ENCODE data around the gene TRAF3IP1. TPM values are rescaled to one million over a fixed set of nuclear protein-coding genes. Genes with fewer than 3 reads are reported as not detected.

TRAF3IP1 gene
- total RNA-seq, 4 donors from 2014 or later: 1.1 to 14.1 (median 10.4) TPM

DNA sequence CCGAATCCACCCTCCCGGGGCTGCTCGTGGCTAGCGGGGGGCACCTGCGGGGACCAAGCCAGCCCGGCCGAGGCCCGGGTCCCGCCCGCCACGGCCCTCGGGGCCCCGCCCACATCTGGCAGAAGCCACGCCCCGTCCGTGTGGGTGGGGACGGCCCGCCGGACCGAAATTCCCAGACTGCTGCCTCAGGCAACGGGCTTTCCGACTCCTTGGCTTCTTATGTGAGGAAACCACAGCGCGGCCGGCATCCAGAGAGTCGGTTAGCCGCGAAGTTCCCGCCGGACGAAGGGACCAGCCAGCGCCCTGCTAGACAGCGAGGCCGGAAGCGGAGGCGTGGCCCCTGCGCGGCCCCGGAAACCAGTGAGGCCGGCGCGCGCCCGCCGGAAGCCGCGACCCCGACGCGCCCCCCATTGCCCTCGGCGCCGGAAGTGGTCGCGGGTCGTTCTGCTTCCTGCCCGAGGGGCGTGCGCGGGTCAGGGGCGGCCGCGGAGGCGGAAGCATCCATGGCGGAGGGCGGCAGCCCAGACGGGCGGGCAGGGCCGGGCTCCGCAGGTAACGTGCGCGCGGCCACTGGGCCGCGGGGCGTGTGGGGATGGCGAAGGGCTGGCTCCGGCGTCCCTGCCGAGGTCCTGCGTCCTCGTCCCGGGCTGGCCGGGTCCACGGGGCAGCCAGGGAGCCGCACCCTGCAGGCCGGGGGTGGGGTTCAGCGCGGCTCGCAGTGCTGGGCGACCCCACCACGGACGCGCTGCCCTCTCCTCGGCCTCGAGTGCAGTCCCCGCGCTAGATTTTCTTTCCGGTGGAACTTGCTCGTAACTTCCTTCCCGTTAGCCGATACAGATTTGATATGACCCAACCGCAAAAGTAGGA lies 106.5 kb downstream of the TRAF3IP1 start, which contains the start of gene ASB1:
Gene ASB1, plus strand, starts transcription at position 360 of the 867 bp plus-strand sequence. Its CDS starts 144 bp downstream, at position 504.
- Histone ChIP-seq H3K4me1 (peaks cover 6 to 23% (median 17%) of the 10 kb centered on the region in 4 donors), H3K9me3 (no peaks in the 10 kb centered on the region), H3K4me3 (peak within 1 kb of the TSS; percentile 85 to 90 (median 86)), H3K27ac (peak within 1 kb of the TSS; percentile 91 to 97 (median 94)), H3K27me3 (no peaks in the 10 kb centered on the region), H3K36me3 (no peaks in the 10 kb centered on the region)
- no peak for TF ChIP-seq EP300 (IDR thresholded peaks at IDR 0.05; ENCODE audit: low read depth)
- TF ChIP-seq, protein P1, sequence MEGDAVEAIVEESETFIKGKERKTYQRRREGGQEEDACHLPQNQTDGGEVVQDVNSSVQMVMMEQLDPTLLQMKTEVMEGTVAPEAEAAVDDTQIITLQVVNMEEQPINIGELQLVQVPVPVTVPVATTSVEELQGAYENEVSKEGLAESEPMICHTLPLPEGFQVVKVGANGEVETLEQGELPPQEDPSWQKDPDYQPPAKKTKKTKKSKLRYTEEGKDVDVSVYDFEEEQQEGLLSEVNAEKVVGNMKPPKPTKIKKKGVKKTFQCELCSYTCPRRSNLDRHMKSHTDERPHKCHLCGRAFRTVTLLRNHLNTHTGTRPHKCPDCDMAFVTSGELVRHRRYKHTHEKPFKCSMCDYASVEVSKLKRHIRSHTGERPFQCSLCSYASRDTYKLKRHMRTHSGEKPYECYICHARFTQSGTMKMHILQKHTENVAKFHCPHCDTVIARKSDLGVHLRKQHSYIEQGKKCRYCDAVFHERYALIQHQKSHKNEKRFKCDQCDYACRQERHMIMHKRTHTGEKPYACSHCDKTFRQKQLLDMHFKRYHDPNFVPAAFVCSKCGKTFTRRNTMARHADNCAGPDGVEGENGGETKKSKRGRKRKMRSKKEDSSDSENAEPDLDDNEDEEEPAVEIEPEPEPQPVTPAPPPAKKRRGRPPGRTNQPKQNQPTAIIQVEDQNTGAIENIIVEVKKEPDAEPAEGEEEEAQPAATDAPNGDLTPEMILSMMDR (IDR thresholded peaks at IDR 0.05): no peak
- peak in 2 of 3 donors; percentile 36 to 46 for TF ChIP-seq POLR2AphosphoS5 (IDR thresholded peaks at IDR 0.05)
- peak; percentile 59 for TF ChIP-seq POLR2A (IDR thresholded peaks at IDR 0.05)
- in situ Hi-C loops (cut with MboI; ENCODE audit: low pct_ligation_motif_present in 1 of 4, low pct_unique_long_range_greater_than_20kb in 1 of 4, low sequenced_read_pairs in 3 of 4): no loop called here
- WGBS, 2 donors (ENCODE audit: low coverage in 1 of 2): 0% methylated on average over 21 of the region's 104 CpGs; no CpG with 5 or more reads in 1 of the 2 donors
- intact Hi-C loops (cut with DNase I; ENCODE audit: low total_unique reads): no loop called here
- peak; percentile 75 for DNase-seq

DNA sequence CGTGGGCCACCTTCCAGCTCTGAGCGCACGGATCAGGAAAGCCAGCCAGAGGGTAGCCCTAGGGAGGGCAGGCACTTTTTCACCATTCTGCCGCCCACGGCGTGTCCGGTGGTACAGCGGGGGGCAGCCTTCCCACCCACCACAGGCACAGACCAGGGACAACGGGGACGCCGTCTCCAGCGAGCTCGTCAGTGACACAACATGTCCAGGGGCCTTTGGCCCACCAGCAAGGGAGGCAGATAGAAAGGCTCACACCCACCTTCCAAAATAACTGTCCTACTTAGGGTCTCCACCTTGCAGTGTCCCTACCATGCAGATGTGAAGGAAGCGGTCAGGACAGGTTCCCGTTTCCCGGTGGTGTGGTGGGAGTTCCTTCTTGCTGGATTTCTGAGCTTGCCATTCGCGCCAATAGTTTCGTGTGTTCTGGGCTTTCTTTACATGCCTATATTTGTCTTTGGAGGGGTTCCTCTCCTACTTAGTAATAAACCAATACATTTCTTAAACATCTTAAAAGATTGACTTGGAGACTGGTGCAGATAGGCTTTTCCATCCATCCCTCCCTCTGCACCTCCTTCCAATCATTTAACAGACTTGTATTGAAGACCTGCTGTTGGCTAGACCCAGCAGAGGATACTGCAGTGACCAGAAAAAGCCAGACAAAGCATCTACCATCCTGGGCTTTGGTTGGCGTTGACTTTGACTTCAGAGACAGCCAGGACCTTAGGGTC lies 107.3 kb downstream of the TRAF3IP1 start:
- peak overlapping the region; percentile 91 to 97 (median 94) for H3K27ac ChIP-seq
- in situ Hi-C loops (cut with MboI; ENCODE audit: low pct_ligation_motif_present in 1 of 4, low pct_unique_long_range_greater_than_20kb in 1 of 4, low sequenced_read_pairs in 3 of 4) (no loop called here), intact Hi-C loops (cut with DNase I; ENCODE audit: low total_unique reads) (no loop called here)
- H3K36me3 ChIP-seq: no peaks in the 10 kb centered on the region
- DNase-seq: no peak
- H3K4me1 ChIP-seq: peaks cover 6 to 23% (median 17%) of the 10 kb centered on the region in 4 donors
- 7% methylated on average over 20 of the region's 20 CpGs; no CpG with 5 or more reads in 1 of the 2 donors for WGBS, 2 donors (ENCODE audit: low coverage in 1 of 2)
- peak overlapping the region; percentile 85 to 90 (median 86) for H3K4me3 ChIP-seq
- H3K27me3 ChIP-seq: no peaks in the 10 kb centered on the region
- no peaks in the 10 kb centered on the region for H3K9me3 ChIP-seq
- TF ChIP-seq, protein P1 (IDR thresholded peaks at IDR 0.05): no peak
- TF ChIP-seq POLR2A (IDR thresholded peaks at IDR 0.05): no peak

DNA sequence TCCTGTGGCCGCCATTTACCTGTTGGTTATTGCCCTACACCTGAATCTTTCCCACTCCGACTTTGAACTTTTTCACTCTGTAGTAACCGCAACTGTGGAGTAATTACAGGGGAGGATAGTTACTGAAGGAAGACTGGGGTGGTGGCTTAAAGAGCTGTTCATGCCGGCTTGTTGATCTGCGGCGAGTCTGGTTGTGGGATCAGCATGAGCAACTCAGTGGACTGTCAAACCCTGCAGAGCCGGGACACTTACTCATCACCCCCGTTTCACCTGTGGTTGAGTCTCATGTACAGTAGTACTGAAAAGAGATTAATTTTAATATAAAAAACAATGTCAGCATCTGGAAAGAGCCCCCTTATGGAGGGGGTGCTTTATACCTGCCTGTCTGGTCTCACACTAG lies 108.5 kb downstream of the TRAF3IP1 start:
- Histone ChIP-seq H3K27ac (no peak overlapping the region), H3K9me3 (no peaks in the 10 kb centered on the region), H3K4me1 (peaks cover 6 to 23% (median 17%) of the 10 kb centered on the region in 4 donors), H3K36me3 (peaks cover 0 to 11% (median 3%) of the 10 kb centered on the region in 4 donors), H3K27me3 (no peaks in the 10 kb centered on the region), H3K4me3 (no peak overlapping the region)
- DNase-seq: no peak
- intact Hi-C loops (cut with DNase I; ENCODE audit: low total_unique reads): no loop called here
- TF ChIP-seq POLR2AphosphoS5 (IDR thresholded peaks at IDR 0.05): no peak
- TF ChIP-seq, protein P1 (IDR thresholded peaks at IDR 0.05): no peak
- TF ChIP-seq POLR2A (IDR thresholded peaks at IDR 0.05): no peak
- no peak for TF ChIP-seq EP300 (IDR thresholded peaks at IDR 0.05; ENCODE audit: low read depth)
- in situ Hi-C loops (cut with MboI; ENCODE audit: low pct_ligation_motif_present in 1 of 4, low pct_unique_long_range_greater_than_20kb in 1 of 4, low sequenced_read_pairs in 3 of 4): no loop called here
- WGBS, 2 donors (ENCODE audit: low coverage in 1 of 2): 93 to 100% methylated on average over 4 to 8 of the region's 8 CpGs

DNA sequence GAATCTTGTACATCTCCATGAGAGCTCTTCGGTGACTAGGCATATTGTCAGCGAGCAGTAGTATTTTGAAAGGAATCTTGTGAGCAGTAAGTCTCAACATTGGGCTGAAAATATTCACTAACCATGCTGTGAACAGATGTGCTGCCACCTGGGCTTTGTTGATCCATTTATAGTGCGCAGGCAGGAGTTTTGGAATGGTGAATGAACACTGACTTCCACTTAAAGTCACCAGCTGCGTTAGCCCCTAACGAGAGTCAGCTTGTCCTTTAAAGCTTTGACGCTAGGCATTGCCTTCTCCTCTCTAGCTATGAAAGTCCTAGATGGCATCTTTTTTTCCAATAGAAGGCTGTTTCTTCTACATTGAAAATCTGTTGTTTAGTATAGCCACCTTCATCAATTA lies 110.5 kb downstream of the TRAF3IP1 start:
- no peak overlapping the region for H3K27ac ChIP-seq
- H3K27me3 ChIP-seq: no peaks in the 10 kb centered on the region
- intact Hi-C loops (cut with DNase I; ENCODE audit: low total_unique reads) (no loop called here), in situ Hi-C loops (cut with MboI; ENCODE audit: low pct_ligation_motif_present in 1 of 4, low pct_unique_long_range_greater_than_20kb in 1 of 4, low sequenced_read_pairs in 3 of 4) (no loop called here)
- WGBS, 2 donors (ENCODE audit: low coverage in 1 of 2): 93 to 99% methylated on average over 6 of the region's 6 CpGs
- no peak overlapping the region for H3K4me3 ChIP-seq
- no peaks in the 10 kb centered on the region for H3K9me3 ChIP-seq
- TF ChIP-seq POLR2A (IDR thresholded peaks at IDR 0.05) (no peak), POLR2AphosphoS5 (IDR thresholded peaks at IDR 0.05) (no peak), EP300 (IDR thresholded peaks at IDR 0.05; ENCODE audit: low read depth) (no peak)
- TF ChIP-seq, protein P1 (IDR thresholded peaks at IDR 0.05): no peak
- H3K4me1 ChIP-seq: peaks cover 6 to 21% (median 16%) of the 10 kb centered on the region in 4 donors
- no peak for DNase-seq
- H3K36me3 ChIP-seq: peaks cover 0 to 28% (median 12%) of the 10 kb centered on the region in 4 donors
